WTC11 (cell line): ENCODE data around the gene ITPK1. TPM values are rescaled to one million over a fixed set of nuclear protein-coding genes. Genes with fewer than 3 reads are reported as not detected.

Source experiments
- ATAC-seq: fragments of 200-7000 bp; cut with Tn5 transposase; 2 replicates; pipeline ENCODE4 v1.10.0; 2021; ENCODE audit warnings: mild to moderate bottlenecking, moderate library complexity
- CTCF ChIA-PET: fragments of 300-600 bp; sonication (Branson Sonifier 250); formaldehyde crosslinking; loops from one replicate; lab custom pipeline; 2021; ENCODE audit warnings: antibody characterized with exemption; lab: Charles Lee
- POLR2A ChIA-PET: fragments of 350-600 bp; sonication (Branson Sonifier 250); formaldehyde crosslinking; loops from one replicate; lab custom pipeline; 2021; ENCODE audit warnings: antibody characterized with exemption; lab: Charles Lee
- DNase-seq: peaks from one replicate; pipeline ENCODE4 v3.0.0; 2021; ENCODE audit warnings: low spot score
- H3K27ac Mint-ChIP-seq: 2 replicates; pipeline ENCODE4 v1.8.0; 2021; ENCODE audit warnings: mixed read lengths
- H3K27me3 Mint-ChIP-seq: 2 replicates; pipeline ENCODE4 v1.8.0; 2021; ENCODE audit warnings: low read depth, mild to moderate bottlenecking, moderate library complexity, mixed read lengths
- H3K36me3 Mint-ChIP-seq: 2 replicates; pipeline ENCODE4 v1.8.0; 2021; ENCODE audit warnings: mixed read lengths
- H3K4me1 Mint-ChIP-seq: 2 replicates; pipeline ENCODE4 v1.8.0; 2022; ENCODE audit warnings: mixed read lengths
- H3K4me3 Mint-ChIP-seq: 2 replicates; pipeline ENCODE4 v1.8.0; 2021; ENCODE audit warnings: mild to moderate bottlenecking, moderate library complexity, mixed read lengths
- H3K9me3 Mint-ChIP-seq: 2 replicates; pipeline ENCODE4 v1.8.0; 2021; ENCODE audit warnings: mixed read lengths
- ATF1 ChIP-seq: sonication (generic); formaldehyde crosslinking; IDR thresholded peaks from 2 replicates; pipeline ENCODE4 v1.8.1; 2023; ENCODE audit warnings: mild to moderate bottlenecking, moderate library complexity, missing genetic modification reagents
- CBFB ChIP-seq: sonication (generic); formaldehyde crosslinking; IDR thresholded peaks from 2 replicates; pipeline ENCODE4 v1.8.1; 2022; ENCODE audit warnings: mild to moderate bottlenecking, low read depth, missing genetic modification reagents
- CREM ChIP-seq: sonication (generic); formaldehyde crosslinking; IDR thresholded peaks from 2 replicates; pipeline ENCODE4 v1.8.1; 2022; ENCODE audit warnings: mild to moderate bottlenecking, missing genetic modification reagents, moderate library complexity
- KAT7 ChIP-seq: sonication (generic); formaldehyde crosslinking; IDR thresholded peaks from 2 replicates; pipeline ENCODE4 v1.8.1; 2023; ENCODE audit warnings: missing genetic modification reagents, mild to moderate bottlenecking, borderline replicate concordance
- NFYB ChIP-seq: sonication (generic); formaldehyde crosslinking; conservative IDR thresholded peaks from 2 replicates; pipeline ENCODE4 v1.8.0; 2022; ENCODE audit warnings: low read depth, missing genetic modification reagents
- NR3C1 ChIP-seq: sonication (generic); formaldehyde crosslinking; conservative IDR thresholded peaks from 2 replicates; pipeline ENCODE4 v1.8.1; 2023; ENCODE audit warnings: low read depth, mild to moderate bottlenecking, missing genetic modification reagents
- OVOL2 ChIP-seq: fragments of 250-450 bp; sonication (Bioruptor Pico); IDR thresholded peaks from 2 replicates; pipeline ENCODE4 v1.9.0; 2021; ENCODE audit warnings: mild to moderate bottlenecking, borderline replicate concordance
- PRRX2 ChIP-seq: fragments of 250-450 bp; sonication (Bioruptor Pico); IDR thresholded peaks from 2 replicates; pipeline ENCODE4 v1.8.0; 2021; ENCODE audit warnings: mild to moderate bottlenecking
- TEAD1 ChIP-seq: sonication (generic); formaldehyde crosslinking; IDR thresholded peaks from 2 replicates; pipeline ENCODE4 v1.8.0; 2022; ENCODE audit warnings: mild to moderate bottlenecking, missing genetic modification reagents
- ZNF121 ChIP-seq: sonication (generic); formaldehyde crosslinking; IDR thresholded peaks from 2 replicates; pipeline ENCODE4 v1.8.0; 2023; ENCODE audit warnings: missing genetic modification reagents
- ZNF219 ChIP-seq: sonication (generic); formaldehyde crosslinking; IDR thresholded peaks from 2 replicates; pipeline ENCODE4 v1.8.0; 2023; ENCODE audit warnings: missing genetic modification reagents, mild to moderate bottlenecking, borderline replicate concordance
- total RNA-seq: library from RNA; stranded (reverse); gene quantifications from 3 replicates; pipeline ENCODE4 v1.2.3, GENCODE V29; 2021
- TF ChIP-seq, protein P1 (sequence below): sonication (generic); formaldehyde crosslinking; IDR thresholded peaks from 2 replicates; pipeline ENCODE4 v1.8.1; 2023; ENCODE audit warnings: mild to moderate bottlenecking, moderate library complexity, missing genetic modification reagents
- TF ChIP-seq, protein P2 (sequence below): sonication (generic); formaldehyde crosslinking; IDR thresholded peaks from 2 replicates; pipeline ENCODE4 v1.8.1; 2023; ENCODE audit warnings: mild to moderate bottlenecking, missing genetic modification reagents
- TF ChIP-seq, protein P3 (sequence below): sonication (generic); formaldehyde crosslinking; IDR thresholded peaks from 2 replicates; pipeline ENCODE4 v1.8.1; 2022; ENCODE audit warnings: low read depth, mild to moderate bottlenecking, moderate library complexity, missing genetic modification reagents, borderline replicate concordance
- TF ChIP-seq, protein P4 (sequence below): fragments of 250-450 bp; sonication (Bioruptor Pico); IDR thresholded peaks from 2 replicates; pipeline ENCODE4 v1.9.0; 2021; ENCODE audit warnings: mild to moderate bottlenecking

ITPK1 gene
- total RNA-seq, 1 experiment from 2014 or later: 144 TPM

DNA sequence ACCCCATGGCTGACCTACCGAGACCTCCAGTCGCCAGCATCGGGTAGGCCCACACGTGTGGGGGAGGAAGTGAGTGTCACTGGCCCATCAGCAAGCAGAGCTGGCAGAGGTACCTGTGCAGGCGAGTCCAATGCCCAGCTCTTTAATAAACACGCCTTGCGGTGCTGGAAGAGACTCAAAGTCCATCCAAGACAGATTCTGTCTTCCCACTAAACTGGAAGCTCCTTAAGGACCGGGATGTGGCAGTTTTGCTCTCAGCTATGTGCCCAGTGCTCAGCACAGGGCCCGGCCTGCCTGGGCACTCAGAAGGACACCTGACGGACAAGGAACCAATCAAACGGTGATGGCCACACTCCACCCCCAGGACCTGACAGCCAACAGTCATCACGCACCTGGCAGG lies 65.0 kb downstream of the ITPK1 start:
- Mint-ChIP-seq H3K27ac (peak overlapping the region; percentile 95), H3K4me1 (peaks cover 87% of the 10 kb centered on the region), H3K4me3 (no peak overlapping the region), H3K36me3 (peaks cover 12% of the 10 kb centered on the region; the same call in 1 of the 2 replicates), H3K9me3 (no peaks in the 10 kb centered on the region), H3K27me3 (no peaks in the 10 kb centered on the region)
- POLR2A ChIA-PET: no interaction called here
- DNase-seq (no peak), ATAC-seq (no peak)
- CTCF ChIA-PET: interaction anchor here (0.6 to 2.3 kb wide), 7 partner anchors 16 to 157 kb away, joined by 3 to 18 read pairs (median 4); partner anchors contain the start of genes GON7 and UBR7
- TF ChIP-seq, protein P1, sequence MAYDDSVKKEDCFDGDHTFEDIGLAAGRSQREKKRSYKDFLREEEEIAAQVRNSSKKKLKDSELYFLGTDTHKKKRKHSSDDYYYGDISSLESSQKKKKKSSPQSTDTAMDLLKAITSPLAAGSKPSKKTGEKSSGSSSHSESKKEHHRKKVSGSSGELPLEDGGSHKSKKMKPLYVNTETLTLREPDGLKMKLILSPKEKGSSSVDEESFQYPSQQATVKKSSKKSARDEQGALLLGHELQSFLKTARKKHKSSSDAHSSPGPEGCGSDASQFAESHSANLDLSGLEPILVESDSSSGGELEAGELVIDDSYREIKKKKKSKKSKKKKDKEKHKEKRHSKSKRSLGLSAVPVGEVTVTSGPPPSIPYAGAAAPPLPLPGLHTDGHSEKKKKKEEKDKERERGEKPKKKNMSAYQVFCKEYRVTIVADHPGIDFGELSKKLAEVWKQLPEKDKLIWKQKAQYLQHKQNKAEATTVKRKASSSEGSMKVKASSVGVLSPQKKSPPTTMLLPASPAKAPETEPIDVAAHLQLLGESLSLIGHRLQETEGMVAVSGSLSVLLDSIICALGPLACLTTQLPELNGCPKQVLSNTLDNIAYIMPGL (CRISPR knock-in tag): no peak
- TF ChIP-seq NFYB (CRISPR knock-in tag) (peak; percentile 33; the same call in 1 of the 2 replicates), PRRX2 (CRISPR knock-in tag) (no peak), ZNF219 (CRISPR knock-in tag) (no peak)

DNA sequence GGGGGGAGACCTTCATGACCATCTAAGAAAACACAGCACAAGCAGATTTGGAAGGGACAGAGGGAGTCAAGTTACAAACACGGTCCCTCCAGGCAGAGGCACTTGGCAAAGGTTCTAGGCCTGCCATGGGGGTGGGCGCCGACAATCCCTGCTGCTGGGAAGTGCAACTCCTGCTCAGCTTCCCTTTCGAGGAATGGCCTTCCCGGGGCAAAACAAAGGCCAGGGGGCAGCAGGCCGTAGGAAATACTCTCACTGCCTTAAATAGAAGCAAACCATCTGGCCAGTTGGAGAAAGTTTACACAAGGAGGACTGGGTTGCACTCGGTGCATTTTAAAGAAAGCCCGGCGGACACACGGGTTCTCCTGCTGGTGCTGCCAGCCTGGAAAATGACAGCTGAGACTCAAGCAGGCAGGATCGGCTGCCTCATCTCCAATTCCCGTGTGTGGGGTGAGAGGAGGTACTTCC lies 65.8 kb downstream of the ITPK1 start:
- Mint-ChIP-seq H3K36me3 (peaks cover 12% of the 10 kb centered on the region; the same call in 1 of the 2 replicates), H3K9me3 (no peaks in the 10 kb centered on the region), H3K4me1 (peaks cover 87% of the 10 kb centered on the region), H3K27ac (peak overlapping the region; percentile 45), H3K4me3 (no peak overlapping the region), H3K27me3 (no peaks in the 10 kb centered on the region)
- TF ChIP-seq TEAD1: peak; percentile 45; the same call in 1 of the 2 replicates
- TF ChIP-seq, protein P2, sequence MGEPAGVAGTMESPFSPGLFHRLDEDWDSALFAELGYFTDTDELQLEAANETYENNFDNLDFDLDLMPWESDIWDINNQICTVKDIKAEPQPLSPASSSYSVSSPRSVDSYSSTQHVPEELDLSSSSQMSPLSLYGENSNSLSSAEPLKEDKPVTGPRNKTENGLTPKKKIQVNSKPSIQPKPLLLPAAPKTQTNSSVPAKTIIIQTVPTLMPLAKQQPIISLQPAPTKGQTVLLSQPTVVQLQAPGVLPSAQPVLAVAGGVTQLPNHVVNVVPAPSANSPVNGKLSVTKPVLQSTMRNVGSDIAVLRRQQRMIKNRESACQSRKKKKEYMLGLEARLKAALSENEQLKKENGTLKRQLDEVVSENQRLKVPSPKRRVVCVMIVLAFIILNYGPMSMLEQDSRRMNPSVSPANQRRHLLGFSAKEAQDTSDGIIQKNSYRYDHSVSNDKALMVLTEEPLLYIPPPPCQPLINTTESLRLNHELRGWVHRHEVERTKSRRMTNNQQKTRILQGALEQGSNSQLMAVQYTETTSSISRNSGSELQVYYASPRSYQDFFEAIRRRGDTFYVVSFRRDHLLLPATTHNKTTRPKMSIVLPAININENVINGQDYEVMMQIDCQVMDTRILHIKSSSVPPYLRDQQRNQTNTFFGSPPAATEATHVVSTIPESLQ (CRISPR knock-in tag): no peak
- no peak for TF ChIP-seq NR3C1 (CRISPR knock-in tag)
- TF ChIP-seq, protein P3, sequence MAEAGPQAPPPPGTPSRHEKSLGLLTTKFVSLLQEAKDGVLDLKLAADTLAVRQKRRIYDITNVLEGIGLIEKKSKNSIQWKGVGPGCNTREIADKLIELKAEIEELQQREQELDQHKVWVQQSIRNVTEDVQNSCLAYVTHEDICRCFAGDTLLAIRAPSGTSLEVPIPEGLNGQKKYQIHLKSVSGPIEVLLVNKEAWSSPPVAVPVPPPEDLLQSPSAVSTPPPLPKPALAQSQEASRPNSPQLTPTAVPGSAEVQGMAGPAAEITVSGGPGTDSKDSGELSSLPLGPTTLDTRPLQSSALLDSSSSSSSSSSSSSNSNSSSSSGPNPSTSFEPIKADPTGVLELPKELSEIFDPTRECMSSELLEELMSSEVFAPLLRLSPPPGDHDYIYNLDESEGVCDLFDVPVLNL: no peak
- POLR2A ChIA-PET: interaction anchor here (0.6 kb wide), 1 partner anchor 70 kb away, joined by 5 read pairs; no protein-coding TSS in a partner anchor
- CTCF ChIA-PET: no interaction called here
- no peak for DNase-seq
- no peak for ATAC-seq

DNA sequence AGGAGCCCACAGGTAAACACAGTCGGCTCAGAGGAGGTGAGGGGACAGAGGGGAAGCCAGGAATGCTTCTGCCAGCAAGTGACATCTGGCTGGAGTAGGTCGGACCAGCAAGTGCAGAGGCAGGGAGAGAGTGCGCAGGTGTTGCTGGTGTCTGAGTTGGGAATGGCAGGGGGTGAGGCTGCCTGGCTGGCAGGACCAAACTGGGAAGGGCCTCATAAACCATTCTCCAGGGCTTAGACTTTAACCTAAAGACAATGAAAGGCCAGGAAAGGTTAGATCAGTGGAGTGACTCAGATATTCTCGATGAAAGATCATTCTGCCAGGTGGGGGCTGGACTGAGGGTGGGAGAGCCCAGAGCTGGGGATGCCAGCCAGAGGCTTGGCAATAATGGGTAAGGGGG lies 66.4 kb downstream of the ITPK1 start:
- ATAC-seq: no peak
- peaks cover 12% of the 10 kb centered on the region; the same call in 1 of the 2 replicates for H3K36me3 Mint-ChIP-seq

More for the DNA sequence above, 66.4 kb downstream of the ITPK1 start:
- CTCF ChIA-PET: no interaction called here
- Mint-ChIP-seq H3K27ac (peak overlapping the region; percentile 62), H3K9me3 (no peaks in the 10 kb centered on the region), H3K4me3 (no peak overlapping the region), H3K27me3 (no peaks in the 10 kb centered on the region), H3K4me1 (peaks cover 88% of the 10 kb centered on the region)
- POLR2A ChIA-PET: no interaction called here
- TF ChIP-seq, protein P4, sequence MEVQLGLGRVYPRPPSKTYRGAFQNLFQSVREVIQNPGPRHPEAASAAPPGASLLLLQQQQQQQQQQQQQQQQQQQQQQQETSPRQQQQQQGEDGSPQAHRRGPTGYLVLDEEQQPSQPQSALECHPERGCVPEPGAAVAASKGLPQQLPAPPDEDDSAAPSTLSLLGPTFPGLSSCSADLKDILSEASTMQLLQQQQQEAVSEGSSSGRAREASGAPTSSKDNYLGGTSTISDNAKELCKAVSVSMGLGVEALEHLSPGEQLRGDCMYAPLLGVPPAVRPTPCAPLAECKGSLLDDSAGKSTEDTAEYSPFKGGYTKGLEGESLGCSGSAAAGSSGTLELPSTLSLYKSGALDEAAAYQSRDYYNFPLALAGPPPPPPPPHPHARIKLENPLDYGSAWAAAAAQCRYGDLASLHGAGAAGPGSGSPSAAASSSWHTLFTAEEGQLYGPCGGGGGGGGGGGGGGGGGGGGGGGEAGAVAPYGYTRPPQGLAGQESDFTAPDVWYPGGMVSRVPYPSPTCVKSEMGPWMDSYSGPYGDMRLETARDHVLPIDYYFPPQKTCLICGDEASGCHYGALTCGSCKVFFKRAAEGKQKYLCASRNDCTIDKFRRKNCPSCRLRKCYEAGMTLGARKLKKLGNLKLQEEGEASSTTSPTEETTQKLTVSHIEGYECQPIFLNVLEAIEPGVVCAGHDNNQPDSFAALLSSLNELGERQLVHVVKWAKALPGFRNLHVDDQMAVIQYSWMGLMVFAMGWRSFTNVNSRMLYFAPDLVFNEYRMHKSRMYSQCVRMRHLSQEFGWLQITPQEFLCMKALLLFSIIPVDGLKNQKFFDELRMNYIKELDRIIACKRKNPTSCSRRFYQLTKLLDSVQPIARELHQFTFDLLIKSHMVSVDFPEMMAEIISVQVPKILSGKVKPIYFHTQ (CRISPR knock-in tag): no peak
- TF ChIP-seq ZNF121 (CRISPR knock-in tag) (no peak), CBFB (no peak), CREM (no peak), KAT7 (CRISPR knock-in tag) (no peak), OVOL2 (no peak), ATF1 (CRISPR knock-in tag) (no peak)
- DNase-seq: no peak
